HCT116 (cell line): ENCODE measurements around the gene PGBD5. TPM values are rescaled to one million over a fixed set of nuclear protein-coding genes. Genes with fewer than 3 reads are reported as not detected.
A peak's percentile ranks its signal among the peaks of the same experiment; 100 is the strongest.

ENCODE experiments used
- ATAC-seq: fragments of 200-7000 bp; cut with Tn5 transposase; 2 replicates; pipeline ENCODE4 v1.9.1; 2020; ENCODE audit warnings: mild to moderate bottlenecking, moderate library complexity
- BruUV-seq: library from RNA; stranded (reverse); fragments of 400-500 nt; replicated peaks from 2 replicates; lab custom pipeline; 2021; lab: Mats Ljungman, UMichigan
- CTCF ChIA-PET: fragments of 300-600 bp; sonication (Branson Sonifier 250); formaldehyde crosslinking; loops from one replicate; lab custom pipeline; 2021; ENCODE audit warnings: antibody characterized with exemption; lab: Charles Lee
- POLR2A ChIA-PET: fragments of 300-600, 350-600 bp; sonication (Branson Sonifier 250); formaldehyde crosslinking; loops from one replicate; lab custom pipeline; 2021; ENCODE audit warnings: antibody characterized with exemption; lab: Charles Lee
- RAD21 ChIA-PET, 2 experiments: fragments of 300-600 bp; sonication (Branson Sonifier 250); formaldehyde crosslinking; loops; one replicate each; lab custom pipeline; 2023; ENCODE audit warnings: low total read pairs in 2 of 2; ENCODE audit not compliant: uncharacterized antibody in 2 of 2, unreplicated experiment in 2 of 2, low non-redundant PET in 1 of 2; lab: Charles Lee
- DNase-seq: peaks from one replicate; pipeline ENCODE4 v3.0.0-alpha.2; 2010; ENCODE audit warnings: low read depth, low spot score
- H2AFZ ChIP-seq: fragments of 200-600 bp; shearing (Covaris generic), sonication (generic); 2 replicates; pipeline ENCODE4 v1.6.1; 2017; ENCODE audit warnings: low read depth, mixed run types, mixed read lengths, antibody characterized with exemption, low read length; ENCODE audit not compliant: poor library complexity, severe bottlenecking
- H3K27ac ChIP-seq: 2 replicates; pipeline ENCODE4 v1.5.1; 2012; ENCODE audit warnings: low read depth, low read length
- H3K27me3 ChIP-seq: fragments of 200-600 bp; sonication (generic); 2 replicates; pipeline ENCODE4 v1.6.1; 2016; ENCODE audit warnings: mixed run types, low read length, mixed read lengths; ENCODE audit not compliant: insufficient read depth
- H3K36me3 ChIP-seq, 2 experiments: fragments of 200-500 bp in 1 of 2; fragments of 200-600 bp in 1 of 2; sonication (Bioruptor generic) in 1 of 2; sonication (generic) in 1 of 2; 2 replicates each; pipeline versions ENCODE4 v1.5.1 to v1.6.1; 2014 to 2016; ENCODE audit warnings: low read length in 2 of 2, inconsistent platforms in 1 of 2, mixed read lengths in 1 of 2, mixed run types in 1 of 2; ENCODE audit not compliant: insufficient read depth in 2 of 2, control insufficient read depth in 1 of 2
- H3K4me1 ChIP-seq, 2 experiments: fragments of 200-600 bp in 1 of 2; sonication (generic) in 1 of 2; 2 replicates each; pipeline versions ENCODE4 v1.5.1 to v1.6.1; 2012 to 2017; ENCODE audit warnings: low read length in 2 of 2, inconsistent platforms in 1 of 2, mild to moderate bottlenecking in 1 of 2, mixed read lengths in 1 of 2, mixed run types in 1 of 2, moderate library complexity in 1 of 2; ENCODE audit not compliant: insufficient read depth in 2 of 2, control insufficient read depth in 1 of 2
- H3K4me2 ChIP-seq: fragments of 200-600 bp; sonication (generic); 2 replicates; pipeline ENCODE4 v1.6.1; 2017; ENCODE audit warnings: mixed run types, low read length, mixed read lengths
- H3K4me3 ChIP-seq, 2 experiments: fragments of 200-600 bp in 1 of 2; sonication (generic) in 1 of 2; replicated peaks in 1 of 2; 2 replicates each; pipeline ENCODE4 v1.5.1; 2011 to 2016; ENCODE audit warnings: low read length in 2 of 2, control low read depth in 1 of 2, low read depth in 1 of 2, mild to moderate bottlenecking in 1 of 2, mixed read lengths in 1 of 2, mixed run types in 1 of 2
- H3K79me2 ChIP-seq: fragments of 200-600 bp; sonication (generic); 2 replicates; pipeline ENCODE4 v1.6.1; 2017; ENCODE audit warnings: mild to moderate bottlenecking, mixed run types, low read length, moderate library complexity, mixed read lengths; ENCODE audit not compliant: insufficient read depth
- H3K9ac ChIP-seq: fragments of 200-600 bp; sonication (generic); 2 replicates; pipeline ENCODE4 v1.6.1; 2016; ENCODE audit warnings: low read length, mixed read lengths
- H3K9me2 ChIP-seq: fragments of 200-600 bp; sonication (generic), shearing (Covaris generic); 2 replicates; pipeline ENCODE4 v1.6.1; 2017; ENCODE audit warnings: mixed run types, mild to moderate bottlenecking, moderate library complexity; ENCODE audit not compliant: insufficient read depth
- H3K9me3 ChIP-seq, 2 experiments: fragments of 200-500 bp in 1 of 2; fragments of 200-600 bp in 1 of 2; sonication (Bioruptor generic) in 1 of 2; sonication (generic) in 1 of 2; 2 replicates each; pipeline ENCODE4 v1.6.1; 2014 to 2017; ENCODE audit warnings: low read length in 2 of 2, mixed read lengths in 2 of 2, inconsistent platforms in 1 of 2, low read depth in 1 of 2, mild to moderate bottlenecking in 1 of 2, mixed run types in 1 of 2, moderate library complexity in 1 of 2; ENCODE audit not compliant: control insufficient read depth in 1 of 2, insufficient read depth in 1 of 2
- H4K20me1 ChIP-seq: fragments of 200-600 bp; sonication (generic), shearing (Covaris generic); 2 replicates; pipeline ENCODE4 v1.6.1; 2017; ENCODE audit warnings: mixed run types, mild to moderate bottlenecking, moderate library complexity; ENCODE audit not compliant: insufficient read depth
- CBX3 ChIP-seq: IDR thresholded peaks from 2 replicates; pipeline ENCODE4 v1.6.1; 2012; ENCODE audit warnings: low read depth
- CEBPB ChIP-seq: IDR thresholded peaks from 2 replicates; pipeline ENCODE4 v1.6.1; 2012; ENCODE audit warnings: low read depth
- EGR1 ChIP-seq: IDR thresholded peaks from 2 replicates; pipeline ENCODE4 v1.6.1; 2012; ENCODE audit warnings: low read depth
- ELF1 ChIP-seq: IDR thresholded peaks from 2 replicates; pipeline ENCODE4 v1.6.1; 2012; ENCODE audit warnings: low read depth, borderline replicate concordance
- EZH2phosphoT487 ChIP-seq: fragments of 200-600 bp; IDR thresholded peaks from 2 replicates; pipeline ENCODE4 v1.6.1; 2018; ENCODE audit warnings: antibody characterized with exemption, borderline replicate concordance
- FOSL1 ChIP-seq: IDR thresholded peaks from 2 replicates; pipeline ENCODE4 v1.6.1; 2012; ENCODE audit warnings: low read depth
- JUND ChIP-seq: IDR thresholded peaks from 2 replicates; pipeline ENCODE4 v1.6.1; 2012
- POLR2AphosphoS5 ChIP-seq: IDR thresholded peaks from 2 replicates; pipeline ENCODE4 v1.6.1; 2011; ENCODE audit warnings: mild to moderate bottlenecking, low read depth, low read length, moderate library complexity
- RAD21 ChIP-seq: IDR thresholded peaks from 2 replicates; pipeline ENCODE4 v1.6.1; 2012; ENCODE audit warnings: low read depth, mild to moderate bottlenecking
- SIN3A ChIP-seq: IDR thresholded peaks from 2 replicates; pipeline ENCODE4 v1.6.1; 2012; ENCODE audit warnings: low read depth
- SRF ChIP-seq: IDR thresholded peaks from 2 replicates; pipeline ENCODE4 v1.6.1; 2012; ENCODE audit warnings: low read depth
- YY1 ChIP-seq: IDR thresholded peaks from 2 replicates; pipeline ENCODE4 v1.6.1; 2011; ENCODE audit warnings: low read length, low read depth, moderate library complexity, mild to moderate bottlenecking; ENCODE audit not compliant: insufficient replicate concordance; ENCODE audit errors: extremely low read depth
- ZNF274 ChIP-seq: fragments of 200-500 bp; sonication (Bioruptor generic); IDR thresholded peaks from 2 replicates; pipeline ENCODE4 v1.6.1; 2014; ENCODE audit warnings: mild to moderate bottlenecking, low read depth, low read length, inconsistent platforms
- intact Hi-C: fragments of 100-400 bp; cut with micrococcal nuclease; formaldehyde crosslinking; loops from 2 replicates; pipeline ENCODE4 v1.10.0; 2022
- total RNA-seq: library from RNA; stranded (reverse); gene quantifications from one replicate; pipeline ENCODE4 v1.2.1, GENCODE V29; 2021; ENCODE audit not compliant: unreplicated experiment
- TF ChIP-seq, protein P1 (sequence below): IDR thresholded peaks from 2 replicates; pipeline ENCODE4 v1.6.1; 2011; ENCODE audit warnings: mild to moderate bottlenecking, low read length, moderate library complexity; ENCODE audit not compliant: insufficient replicate concordance; ENCODE audit errors: extremely low read depth
- TF ChIP-seq, protein P2 (sequence below): IDR thresholded peaks from 2 replicates; pipeline ENCODE4 v1.6.1; 2012
- TF ChIP-seq, protein P3 (sequence below): IDR thresholded peaks from 2 replicates; pipeline ENCODE4 v1.6.1; 2012

The PGBD5 gene
- total RNA-seq, 1 experiment from 2014 or later = 0.27 TPM

DNA sequence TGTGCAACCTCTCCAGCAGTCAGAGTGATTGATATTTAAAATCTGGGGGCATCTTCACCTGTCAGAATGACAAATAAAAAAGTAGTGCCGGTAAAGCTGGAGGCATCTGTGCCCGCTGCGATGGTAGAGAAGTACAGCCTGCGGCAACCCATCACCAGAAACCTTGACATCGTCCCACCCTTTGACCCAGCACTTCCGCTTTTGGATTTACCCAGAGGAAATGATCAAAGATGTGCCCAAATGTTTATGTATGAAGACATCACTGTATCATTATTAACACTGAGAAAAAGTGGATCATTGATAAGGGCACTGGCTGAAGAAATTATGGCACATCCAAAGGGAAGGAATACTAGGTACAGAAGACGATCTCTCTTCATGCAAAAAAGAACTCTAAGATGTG, 96.0 kb downstream of the PGBD5 start:
- RAD21 ChIA-PET = no interaction called here
- Histone ChIP-seq H2AFZ (no peak overlapping the region), H3K36me3 (no peaks in the 10 kb centered on the region), H3K9ac (no peak overlapping the region), H3K9me2 (no peaks in the 10 kb centered on the region)
- no peak for TF ChIP-seq ELF1
- no peak for TF ChIP-seq EZH2phosphoT487
- no peak for TF ChIP-seq ZNF274
- TF ChIP-seq RAD21 = no peak
- no peak for TF ChIP-seq SIN3A
- TF ChIP-seq, all 23 proteins: peak for 0
- Histone ChIP-seq H3K79me2 (no peaks in the 10 kb centered on the region), H3K4me1 (peaks cover 5 to 10% of the 10 kb centered on the region in 2 experiments; a peak in 3 of 4 replicates), H3K4me3 (no peak overlapping the region), H3K27me3 (no peaks in the 10 kb centered on the region), H3K27ac (no peak overlapping the region), H4K20me1 (no peaks in the 10 kb centered on the region), H3K4me2 (no peak overlapping the region), H3K9me3 (no peaks in the 10 kb centered on the region)
- CTCF ChIA-PET = no interaction called here
- BruUV-seq = no TSS peak
- ATAC-seq (no peak), DNase-seq (no peak)
- POLR2A ChIA-PET = no interaction called here
- intact Hi-C loops = no loop called here

DNA sequence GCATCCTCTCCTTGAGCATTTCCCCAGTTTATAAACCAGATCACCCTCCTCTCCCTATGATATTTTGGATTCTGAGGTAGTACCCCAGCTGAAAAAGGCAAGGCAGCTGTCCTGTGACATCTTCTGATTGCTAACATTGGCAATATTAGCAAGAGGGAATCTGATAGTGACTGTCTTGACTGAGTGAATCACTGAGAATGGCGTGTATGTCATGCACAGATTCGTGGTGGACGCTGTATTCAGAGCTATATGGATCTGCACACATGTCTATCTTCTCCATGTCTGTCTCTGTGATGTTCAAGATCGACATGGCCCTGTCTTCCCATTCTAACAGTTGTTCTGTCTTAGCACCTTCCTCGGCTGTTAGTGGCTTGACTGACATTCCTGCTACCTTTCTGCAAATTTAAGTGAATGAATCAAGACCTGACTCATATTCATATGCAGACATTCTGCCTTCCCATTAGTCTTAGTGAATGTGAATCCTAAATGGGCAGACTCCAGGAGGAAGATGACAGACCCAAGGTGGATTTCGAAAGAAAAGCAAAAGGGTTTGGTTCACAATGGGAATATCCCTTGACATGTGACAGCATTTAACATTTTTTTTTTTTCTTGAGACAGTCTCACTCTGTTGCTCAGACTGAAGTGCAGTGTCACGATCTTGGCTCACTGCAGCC, 97.7 kb downstream of the PGBD5 start:
- Histone ChIP-seq H4K20me1 (no peaks in the 10 kb centered on the region), H3K79me2 (no peaks in the 10 kb centered on the region), H3K36me3 (no peaks in the 10 kb centered on the region), H3K9me3 (no peaks in the 10 kb centered on the region), H2AFZ (peak overlapping the region; percentile 12), H3K27ac (no peak overlapping the region), H3K4me1 (peaks cover 5 to 10% of the 10 kb centered on the region in 2 experiments; a peak in 3 of 4 replicates), H3K9me2 (no peaks in the 10 kb centered on the region), H3K27me3 (no peaks in the 10 kb centered on the region), H3K9ac (no peak overlapping the region), H3K4me2 (peak overlapping the region; percentile 49), H3K4me3 (no peak overlapping the region)
- DNase-seq = no peak
- ChIA-PET RAD21 (no interaction called here), POLR2A (no interaction called here), CTCF (interaction anchor here (0.6 kb wide), 1 partner anchor 770 kb away, joined by 3 read pairs; no protein-coding TSS in a partner anchor)
- intact Hi-C loops = no loop called here
- no peak; the same call in 1 of the 2 replicates for ATAC-seq
- BruUV-seq = no TSS peak
- TF ChIP-seq ZNF274 (no peak), EZH2phosphoT487 (no peak), RAD21 (no peak), CBX3 (no peak), FOSL1 (no peak), POLR2AphosphoS5 (no peak), SRF (no peak), JUND (no peak; the same call in 1 of the 2 replicates), EGR1 (no peak), YY1 (no peak), CEBPB (no peak)
- TF ChIP-seq, protein P1, sequence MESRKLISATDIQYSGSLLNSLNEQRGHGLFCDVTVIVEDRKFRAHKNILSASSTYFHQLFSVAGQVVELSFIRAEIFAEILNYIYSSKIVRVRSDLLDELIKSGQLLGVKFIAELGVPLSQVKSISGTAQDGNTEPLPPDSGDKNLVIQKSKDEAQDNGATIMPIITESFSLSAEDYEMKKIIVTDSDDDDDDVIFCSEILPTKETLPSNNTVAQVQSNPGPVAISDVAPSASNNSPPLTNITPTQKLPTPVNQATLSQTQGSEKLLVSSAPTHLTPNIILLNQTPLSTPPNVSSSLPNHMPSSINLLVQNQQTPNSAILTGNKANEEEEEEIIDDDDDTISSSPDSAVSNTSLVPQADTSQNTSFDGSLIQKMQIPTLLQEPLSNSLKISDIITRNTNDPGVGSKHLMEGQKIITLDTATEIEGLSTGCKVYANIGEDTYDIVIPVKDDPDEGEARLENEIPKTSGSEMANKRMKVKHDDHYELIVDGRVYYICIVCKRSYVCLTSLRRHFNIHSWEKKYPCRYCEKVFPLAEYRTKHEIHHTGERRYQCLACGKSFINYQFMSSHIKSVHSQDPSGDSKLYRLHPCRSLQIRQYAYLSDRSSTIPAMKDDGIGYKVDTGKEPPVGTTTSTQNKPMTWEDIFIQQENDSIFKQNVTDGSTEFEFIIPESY = no peak
- TF ChIP-seq, protein P2, sequence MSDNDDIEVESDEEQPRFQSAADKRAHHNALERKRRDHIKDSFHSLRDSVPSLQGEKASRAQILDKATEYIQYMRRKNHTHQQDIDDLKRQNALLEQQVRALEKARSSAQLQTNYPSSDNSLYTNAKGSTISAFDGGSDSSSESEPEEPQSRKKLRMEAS = no peak
- TF ChIP-seq, protein P3, sequence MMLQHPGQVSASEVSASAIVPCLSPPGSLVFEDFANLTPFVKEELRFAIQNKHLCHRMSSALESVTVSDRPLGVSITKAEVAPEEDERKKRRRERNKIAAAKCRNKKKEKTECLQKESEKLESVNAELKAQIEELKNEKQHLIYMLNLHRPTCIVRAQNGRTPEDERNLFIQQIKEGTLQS = no peak
